Cardiac septum (tissue), 1 donor: ENCODE results near the gene RBM22. TPM values are rescaled to one million over a fixed set of nuclear protein-coding genes. Genes with fewer than 3 reads are reported as not detected.

ENCODE experiments used
- DNase-seq: peaks from one replicate; pipeline ENCODE4 v3.0.0-alpha.2; 2020; ENCODE audit warnings: low spot score
- intact Hi-C: fragments of 100-400 bp; cut with DNase I; formaldehyde crosslinking; loops from one replicate; pipeline ENCODE4 v1.14.0; 2022
- total RNA-seq: library from RNA; stranded (reverse); fragmentation: NEBNext Ultra II Directional; extraction: Animal tissue kit (Norgen Biotek cat#: 25700); gene quantifications from one replicate; pipeline ENCODE4 v1.2.1, GENCODE V29; 2021
- donor health status: DM: no; HTN: no; CAD: no.

RBM22 gene
- total RNA-seq, 1 donor from 2014 or later = 33.8 TPM

DNA sequence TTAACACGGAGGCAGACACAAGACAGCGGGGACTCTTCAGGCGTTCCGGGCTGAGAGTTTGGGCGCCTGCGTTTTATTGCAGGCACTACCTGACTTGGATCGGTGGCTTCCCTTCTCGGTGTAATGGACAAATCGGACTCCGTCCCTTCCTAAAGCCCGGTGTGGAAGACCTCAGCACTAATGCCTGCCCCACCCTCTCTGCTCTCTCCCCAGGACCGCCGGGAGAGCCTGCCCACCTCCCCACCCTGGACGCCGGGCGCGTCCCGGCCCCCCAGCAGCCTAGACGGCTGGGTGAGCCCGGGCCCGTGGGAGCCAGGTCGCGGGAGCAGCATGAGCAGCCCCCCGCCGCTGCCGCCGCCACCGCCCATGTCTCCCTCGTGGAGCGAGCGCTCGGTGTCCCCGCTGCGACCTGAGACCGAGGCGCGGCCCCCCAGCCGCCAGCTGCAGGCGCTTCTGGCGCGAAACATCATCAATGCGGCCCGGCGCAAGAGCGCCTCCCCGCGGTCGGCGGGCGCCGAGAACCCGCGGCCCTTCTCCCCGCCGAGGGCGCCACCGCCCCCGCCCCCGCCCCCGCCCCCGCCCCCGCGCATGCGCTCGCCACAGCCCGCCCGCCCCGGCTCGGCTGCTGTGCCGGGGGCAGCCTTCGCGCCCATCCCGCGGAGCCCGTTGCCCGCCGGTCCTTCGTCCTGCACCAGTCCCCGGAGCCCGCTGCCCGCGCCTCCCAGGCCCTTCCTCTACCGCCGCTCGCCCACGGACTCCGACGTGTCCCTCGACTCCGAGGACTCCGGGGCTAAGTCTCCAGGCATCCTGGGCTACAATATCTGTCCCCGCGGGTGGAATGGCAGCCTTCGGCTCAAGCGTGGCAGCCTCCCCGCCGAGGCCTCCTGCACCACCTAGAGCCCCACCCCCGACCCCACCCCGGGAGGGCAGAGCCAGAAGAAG is 44.4 kb downstream of the RBM22 start:
- peak; percentile 86 for DNase-seq
- intact Hi-C loops = loop anchor here (1.0 to 5.0 kb wide), 3 partner anchors 41 to 366 kb away; partner anchors contain the start of gene GPX3

DNA sequence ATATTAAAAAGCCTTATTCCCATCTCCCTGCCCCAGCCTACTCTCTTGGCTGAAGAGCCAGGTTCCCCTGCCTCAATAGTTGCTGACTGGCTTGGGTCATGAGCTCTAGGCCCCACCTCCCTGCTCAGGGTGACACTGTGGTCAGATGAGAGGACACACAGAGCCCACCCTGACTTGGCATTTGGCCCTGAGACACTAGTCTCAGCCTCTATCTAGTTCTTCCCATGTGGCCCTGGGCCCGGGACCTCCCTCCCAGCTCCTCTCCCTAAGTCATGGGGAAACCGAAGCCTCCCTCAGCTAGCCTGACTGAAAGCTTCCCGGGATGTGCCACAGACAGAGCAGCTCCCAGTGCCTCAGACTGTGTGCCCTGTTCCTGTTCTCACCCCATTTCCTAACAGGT is 45.6 kb downstream of the RBM22 start:
- no peak for DNase-seq
- intact Hi-C loops = loop anchor here (2.0 to 5.0 kb wide), 2 partner anchors 64 to 367 kb away; partner anchors contain the start of gene GPX3

GRCh38 chr5:150653762-150654556 is 46.9 kb downstream of the RBM22 start:
- no peak for DNase-seq
- intact Hi-C loops = loop anchor here (2.0 kb wide), 1 partner anchor 63 kb away; no protein-coding TSS in a partner anchor

DNA sequence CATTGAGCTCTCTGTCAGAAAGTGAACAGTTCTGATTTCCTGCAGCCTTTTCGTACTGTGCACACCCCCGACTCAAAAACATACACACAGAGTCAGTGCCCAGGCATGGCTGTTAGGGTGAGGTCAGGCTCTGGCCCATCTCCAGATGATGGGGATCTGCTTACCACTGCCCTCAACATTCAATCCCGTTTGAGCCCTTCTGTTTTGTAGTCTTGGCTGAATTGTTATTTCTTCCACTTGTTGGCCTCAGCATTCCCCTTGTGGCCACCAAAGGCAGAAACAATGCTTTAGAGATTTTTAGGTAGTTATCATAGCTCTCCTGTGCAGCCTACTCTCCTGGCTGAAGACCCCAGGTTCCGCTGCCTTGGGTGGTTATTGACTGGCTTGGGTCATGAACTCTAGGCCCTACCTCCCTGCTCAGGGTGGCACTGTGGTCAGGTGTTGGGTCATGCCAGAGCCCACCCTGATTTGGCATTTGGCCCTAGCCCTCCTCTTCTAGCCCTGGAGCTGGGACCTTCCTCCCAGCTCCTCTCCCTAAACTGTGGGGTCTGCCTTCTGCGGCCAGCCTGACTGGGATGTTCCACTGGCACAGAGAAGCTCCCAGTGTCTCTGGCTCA is 47.6 kb downstream of the RBM22 start:
- DNase-seq = no peak
- intact Hi-C loops = no loop called here

GRCh38 chr5:150651924-150652671 is 48.8 kb downstream of the RBM22 start:
- DNase-seq = no peak
- intact Hi-C loops = no loop called here

DNA sequence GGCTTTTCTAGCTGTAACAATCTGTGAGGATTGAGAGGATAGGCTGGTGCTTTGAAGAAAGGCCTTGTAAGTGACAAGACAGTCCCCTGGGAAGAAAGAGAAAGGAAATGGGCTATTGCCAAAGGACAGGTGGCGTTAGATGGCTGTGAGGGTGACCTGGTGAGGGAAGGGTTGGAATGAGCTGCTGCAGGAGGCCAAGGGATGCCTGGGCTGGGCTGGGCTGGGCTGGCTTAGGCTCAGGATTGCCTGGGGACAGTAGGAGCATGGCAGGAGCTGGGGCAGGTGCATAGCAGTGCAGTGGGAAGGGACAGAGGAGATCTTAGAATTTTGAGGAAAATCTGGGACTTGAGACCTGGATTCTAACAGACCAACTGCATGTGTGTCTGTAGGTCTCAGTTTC is 49.5 kb downstream of the RBM22 start:
- DNase-seq = no peak
- intact Hi-C loops = no loop called here

DNA sequence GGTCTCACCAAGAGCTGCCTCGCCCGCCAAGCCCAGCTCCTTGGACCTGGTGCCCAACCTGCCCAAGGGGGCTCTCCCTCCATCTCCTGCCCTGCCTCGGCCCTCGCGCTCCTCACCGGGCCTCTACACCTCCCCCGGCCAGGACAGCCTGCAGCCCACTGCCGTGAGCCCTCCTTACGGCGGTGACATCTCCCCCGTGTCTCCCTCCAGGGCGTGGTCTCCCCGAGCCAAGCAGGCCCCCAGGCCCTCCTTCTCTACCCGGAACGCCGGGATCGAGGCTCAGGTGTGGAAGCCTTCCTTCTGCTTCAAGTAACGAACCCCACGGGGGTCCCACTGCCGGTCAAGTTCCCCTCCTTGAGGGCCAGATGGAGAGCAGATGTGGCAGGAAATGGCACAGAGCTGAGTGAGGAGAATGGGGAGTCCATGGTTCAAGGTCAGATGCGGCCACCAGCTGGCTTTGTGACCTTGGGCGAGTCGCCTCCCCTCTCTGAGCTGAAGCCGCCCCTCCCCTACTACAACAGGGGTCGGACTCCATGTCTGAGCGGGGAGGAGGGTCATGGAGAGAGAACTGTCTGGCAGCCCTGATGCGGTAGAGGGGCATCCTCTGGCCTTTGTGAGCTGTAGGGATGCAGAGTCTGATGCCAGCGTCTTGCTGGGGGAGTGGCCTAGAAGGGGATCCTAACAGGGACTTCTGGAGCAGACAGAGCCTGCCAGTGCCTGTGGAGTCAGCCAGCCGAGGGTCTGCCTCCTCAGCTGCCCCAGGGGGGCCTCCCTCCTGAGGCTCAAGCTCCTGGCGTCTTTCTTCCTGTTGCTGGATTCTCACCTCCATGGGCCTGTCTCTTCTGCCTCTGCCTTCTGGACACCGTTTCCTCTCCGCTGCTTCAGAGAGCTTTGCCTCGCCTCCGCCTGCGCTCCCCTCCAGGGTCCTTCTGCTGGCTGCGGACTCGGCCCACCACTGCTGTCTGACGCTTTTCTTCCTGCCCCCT is 50.5 kb downstream of the RBM22 start:
- intact Hi-C loops = no loop called here
- DNase-seq = no peak

DNA sequence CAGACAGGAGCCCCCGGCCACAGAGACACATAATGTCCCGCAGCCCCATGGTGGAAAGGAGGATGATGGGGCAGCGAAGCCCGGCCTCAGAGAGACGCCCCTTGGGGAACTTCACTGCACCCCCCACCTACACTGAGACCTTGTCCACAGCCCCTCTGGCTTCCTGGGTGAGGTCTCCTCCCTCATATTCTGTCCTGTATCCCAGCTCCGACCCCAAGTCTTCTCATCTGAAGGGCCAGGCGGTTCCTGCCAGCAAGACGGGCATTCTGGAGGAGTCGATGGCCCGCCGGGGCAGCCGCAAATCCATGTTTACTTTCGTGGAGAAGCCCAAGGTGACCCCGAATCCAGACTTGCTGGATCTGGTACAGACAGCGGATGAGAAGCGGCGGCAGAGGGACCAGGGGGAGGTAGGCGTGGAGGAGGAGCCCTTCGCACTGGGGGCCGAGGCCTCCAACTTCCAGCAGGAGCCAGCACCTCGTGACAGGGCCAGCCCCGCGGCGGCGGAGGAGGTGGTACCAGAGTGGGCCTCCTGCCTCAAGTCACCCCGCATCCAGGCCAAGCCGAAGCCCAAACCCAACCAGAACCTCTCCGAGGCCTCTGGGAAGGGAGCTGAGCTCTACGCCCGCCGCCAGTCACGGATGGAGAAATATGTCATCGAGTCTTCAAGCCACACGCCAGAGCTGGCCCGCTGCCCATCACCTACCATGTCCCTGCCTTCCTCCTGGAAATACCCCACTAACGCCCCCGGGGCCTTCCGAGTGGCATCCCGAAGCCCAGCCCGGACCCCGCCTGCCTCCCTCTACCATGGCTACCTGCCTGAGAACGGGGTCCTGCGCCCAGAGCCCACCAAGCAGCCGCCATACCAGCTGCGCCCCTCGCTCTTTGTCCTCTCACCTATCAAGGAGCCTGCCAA is 51.5 kb downstream of the RBM22 start:
- intact Hi-C loops = no loop called here
- no peak for DNase-seq

DNA sequence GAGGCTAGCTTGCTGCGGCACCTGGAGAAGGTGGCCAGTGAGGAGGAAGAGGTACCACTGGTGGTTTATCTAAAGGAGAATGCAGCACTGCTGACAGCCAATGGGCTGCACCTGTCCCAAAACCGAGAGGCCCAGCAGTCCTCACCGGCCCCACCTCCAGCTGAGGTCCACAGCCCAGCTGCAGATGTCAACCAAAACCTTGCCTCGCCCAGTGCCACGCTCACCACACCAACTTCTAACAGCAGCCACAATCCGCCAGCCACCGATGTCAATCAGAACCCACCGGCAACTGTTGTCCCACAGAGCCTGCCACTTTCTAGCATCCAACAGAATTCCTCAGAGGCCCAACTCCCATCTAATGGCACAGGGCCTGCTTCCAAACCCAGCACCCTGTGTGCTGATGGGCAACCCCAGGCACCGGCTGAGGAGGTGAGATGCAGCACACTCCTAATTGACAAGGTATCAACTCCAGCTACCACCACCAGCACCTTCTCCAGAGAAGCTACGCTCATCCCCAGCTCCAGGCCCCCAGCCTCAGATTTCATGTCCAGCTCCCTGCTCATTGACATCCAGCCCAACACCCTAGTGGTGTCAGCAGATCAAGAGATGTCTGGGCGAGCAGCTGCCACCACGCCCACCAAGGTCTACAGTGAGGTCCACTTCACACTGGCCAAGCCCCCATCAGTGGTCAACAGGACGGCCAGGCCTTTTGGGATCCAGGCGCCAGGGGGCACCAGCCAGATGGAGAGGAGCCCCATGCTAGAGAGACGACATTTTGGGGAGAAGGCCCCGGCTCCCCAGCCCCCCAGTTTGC is 52.4 kb downstream of the RBM22 start:
- DNase-seq = no peak
- intact Hi-C loops = no loop called here

DNA sequence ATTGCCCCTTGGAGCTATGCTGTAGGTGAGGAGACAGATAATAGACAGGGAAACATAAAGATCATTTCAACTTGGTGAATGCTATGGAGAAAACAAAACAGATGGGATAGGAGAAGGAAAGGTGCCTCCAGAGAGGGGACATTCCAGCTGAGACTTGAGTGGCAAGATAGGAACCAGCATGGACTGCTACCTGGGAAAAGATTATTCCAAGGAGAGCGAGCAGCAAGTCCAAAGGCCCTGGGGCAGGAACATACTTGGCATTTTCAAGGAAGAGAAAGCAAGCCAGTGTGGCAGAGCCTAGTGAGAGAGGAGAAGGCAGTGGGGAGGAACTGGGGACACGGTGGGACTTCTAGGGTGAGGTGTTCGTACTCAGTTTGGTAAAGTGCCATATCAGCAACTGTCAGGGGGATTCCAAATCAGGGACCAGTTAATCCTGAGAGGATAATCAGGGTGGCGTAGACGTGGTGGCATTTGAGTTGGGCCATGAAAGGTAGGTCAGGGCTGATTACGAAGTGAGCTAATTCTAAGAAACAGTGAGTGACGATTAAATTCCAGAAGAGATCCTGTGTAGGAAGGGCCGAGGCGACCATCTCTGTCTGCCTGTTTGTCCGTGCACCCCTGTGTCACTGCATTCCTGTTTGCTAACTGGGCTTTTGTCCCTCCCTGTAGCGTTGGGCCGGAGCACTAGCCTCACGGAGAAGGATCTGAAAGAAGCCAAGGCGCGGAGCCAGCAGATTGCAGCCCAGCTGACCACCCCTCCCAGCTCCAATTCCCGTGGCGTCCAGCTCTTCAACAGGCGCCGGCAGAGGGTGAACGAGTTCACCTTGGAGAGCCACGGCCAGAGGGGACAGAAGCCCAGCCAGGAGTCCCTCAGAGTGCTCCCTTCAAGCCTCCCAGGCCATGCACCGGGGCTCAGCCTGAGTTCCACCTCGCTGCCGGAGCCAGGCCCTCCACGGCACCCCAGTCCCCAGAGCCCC is 53.3 kb downstream of the RBM22 start:
- intact Hi-C loops = no loop called here
- peak; percentile 89 for DNase-seq

DNA sequence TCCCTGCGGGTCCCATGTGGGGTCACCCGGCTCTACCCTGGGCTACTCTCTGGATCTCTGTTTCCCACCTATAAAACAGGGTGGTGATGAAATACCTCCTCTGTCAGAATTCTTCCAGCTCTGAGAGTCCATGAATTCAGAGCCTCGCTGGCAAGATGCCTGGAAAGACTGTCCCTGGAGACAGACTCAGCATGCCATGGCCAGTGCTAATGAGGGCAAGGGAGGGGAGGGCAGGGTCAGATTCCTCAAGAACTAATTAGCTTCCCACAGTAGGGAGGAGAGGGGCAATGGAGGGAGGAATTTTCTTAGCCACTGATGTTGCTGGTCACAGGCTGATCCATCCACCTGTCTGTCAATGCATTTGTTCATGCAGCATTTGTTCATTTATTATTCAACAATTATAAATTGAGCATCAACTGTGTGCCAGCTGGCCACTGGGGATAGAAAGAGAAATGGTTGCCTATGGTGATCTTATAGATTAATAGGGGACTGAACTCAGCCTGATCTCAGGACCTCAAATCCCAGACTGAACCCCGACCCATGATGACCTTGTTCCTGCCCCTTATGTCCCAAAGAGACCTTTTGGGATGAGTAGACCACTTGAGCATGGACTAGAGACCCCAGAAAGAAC is 55.7 kb downstream of the RBM22 start:
- no peak for DNase-seq
- intact Hi-C loops = loop anchor here (2.0 kb wide), 2 partner anchors 34 to 42 kb away; no protein-coding TSS in a partner anchor

DNA sequence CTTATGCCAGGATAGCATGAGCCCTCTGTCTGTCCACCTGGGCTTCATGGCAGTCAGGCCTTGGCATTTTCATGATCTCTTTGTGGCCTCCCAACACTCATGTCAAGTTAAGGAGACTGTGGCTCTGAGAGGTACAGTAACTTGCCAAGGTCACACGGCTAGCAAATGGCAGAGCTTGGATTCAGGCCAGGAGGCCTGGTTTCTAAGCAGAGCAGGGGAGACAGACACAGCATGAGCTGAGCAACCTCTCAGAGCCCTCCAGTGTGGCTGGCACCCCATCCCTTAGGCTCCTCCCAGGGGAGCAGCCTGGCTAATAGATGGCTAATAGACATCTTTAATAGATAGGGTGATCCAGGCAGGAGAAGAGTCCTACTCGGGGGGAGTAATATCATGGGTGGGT is 56.3 kb downstream of the RBM22 start:
- intact Hi-C loops = loop anchor here (2.0 kb wide), 2 partner anchors 34 to 42 kb away; no protein-coding TSS in a partner anchor
- no peak for DNase-seq

DNA sequence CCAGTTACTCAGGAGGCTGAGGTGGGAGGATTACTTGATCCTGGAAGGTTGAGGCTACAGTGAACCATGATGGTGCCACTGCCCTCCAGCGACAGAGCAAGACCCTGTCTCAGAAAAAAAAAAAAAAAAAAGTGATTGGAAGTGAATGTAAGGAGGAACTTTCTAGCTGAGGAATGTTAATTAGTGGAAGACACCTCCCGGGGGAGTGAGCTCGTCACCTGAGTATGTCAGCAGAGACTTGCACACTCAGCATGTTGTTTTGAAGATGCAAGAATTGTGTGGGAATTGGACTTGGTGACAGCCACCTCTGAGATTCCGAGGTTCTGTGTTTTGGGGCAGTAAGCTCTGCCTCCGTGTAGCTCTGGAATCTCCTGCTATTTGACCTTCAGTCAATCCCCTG is 56.8 kb downstream of the RBM22 start:
- intact Hi-C loops = loop anchor here (2.0 kb wide), 2 partner anchors 33 to 41 kb away; no protein-coding TSS in a partner anchor
- no peak for DNase-seq

DNA sequence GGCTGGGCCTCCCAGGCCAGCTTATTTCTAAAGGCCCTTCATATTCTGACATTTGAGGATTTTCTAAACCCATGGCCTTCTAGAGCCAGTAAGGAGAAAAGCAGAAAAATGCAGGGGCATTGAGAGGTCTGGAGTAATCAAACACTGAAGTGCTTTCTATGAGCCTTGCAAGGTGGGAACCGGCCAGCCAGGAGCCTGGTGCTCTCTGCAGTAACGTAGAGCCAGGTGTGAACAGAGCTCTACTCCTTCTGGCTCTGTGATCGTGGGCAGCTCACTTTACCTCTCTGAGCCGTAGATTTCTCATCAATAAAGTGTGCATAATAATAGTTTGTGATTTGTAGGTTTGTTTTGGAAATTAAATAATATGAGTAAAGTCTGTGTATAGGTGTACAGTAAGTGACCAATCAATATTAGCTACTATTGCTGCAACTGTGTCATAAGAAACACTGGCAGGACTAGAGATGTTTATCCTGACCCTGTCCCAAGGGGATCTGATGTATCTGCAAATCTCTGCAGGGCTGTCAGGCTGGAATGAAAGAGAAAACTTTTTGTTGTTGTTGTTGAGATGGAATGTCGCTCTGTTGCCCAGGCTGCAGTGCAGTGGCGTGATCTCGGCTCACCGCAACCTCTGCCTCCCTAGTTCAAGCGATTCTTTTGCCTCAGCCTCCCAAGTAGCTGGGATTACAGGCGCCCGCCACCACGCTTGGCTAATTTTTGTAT is 57.7 kb downstream of the RBM22 start:
- no peak for DNase-seq
- intact Hi-C loops = no loop called here
